Measurements from ENCODE around the gene STAT3. TPM values are rescaled to one million over a fixed set of nuclear protein-coding genes. Genes with fewer than 3 reads are reported as not detected.

STAT3 gene
- total and polyA plus RNA-seq, 9 donors = 42.6 to 56.9 (median 47.7) TPM

DNA sequence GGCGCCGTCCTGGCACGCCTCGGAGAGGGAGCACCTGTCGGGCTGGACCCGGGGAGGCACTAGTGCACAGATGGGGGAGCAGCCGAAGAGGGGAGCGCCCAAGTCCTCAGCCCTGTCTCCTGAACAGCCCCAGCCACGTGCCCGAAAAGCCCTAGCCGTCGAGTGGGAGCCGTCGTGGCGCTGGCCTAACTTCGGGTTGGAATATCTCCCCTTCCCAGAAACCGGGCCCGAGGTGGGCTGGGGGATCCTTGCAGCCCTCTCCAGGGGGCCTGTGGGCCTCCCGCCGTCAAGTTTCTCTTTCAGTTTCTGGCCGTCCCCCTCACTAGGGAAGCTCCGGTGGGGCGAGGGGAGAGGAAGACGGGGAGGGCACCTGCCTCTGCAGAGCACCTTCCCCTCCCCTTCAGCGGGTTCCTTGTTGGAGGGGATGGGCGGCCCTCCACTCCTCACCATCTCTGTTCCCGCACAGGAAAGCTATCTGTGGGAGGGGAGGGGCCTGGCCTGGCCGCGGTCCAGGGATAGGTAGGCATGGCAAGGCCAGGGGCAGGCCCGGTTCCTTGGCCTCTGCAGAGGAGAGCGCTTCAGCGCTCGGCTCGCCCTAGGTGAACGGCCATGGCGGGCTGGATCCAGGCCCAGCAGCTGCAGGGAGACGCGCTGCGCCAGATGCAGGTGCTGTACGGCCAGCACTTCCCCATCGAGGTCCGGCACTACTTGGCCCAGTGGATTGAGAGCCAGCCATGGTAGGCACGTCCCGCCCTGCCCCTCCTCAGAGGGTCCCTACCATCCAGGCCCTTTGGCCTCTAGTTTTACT, 99.2 kb downstream of the STAT3 start:
- Histone ChIP-seq H3K9me3 (replicated peaks; ENCODE audit: control insufficient read depth, low read depth, low read length) (no peaks in the 10 kb centered on the region), H3K27ac (ENCODE audit: low read length) (peak overlapping the region; percentile 68), H3K36me3 (ENCODE audit: control insufficient read depth, insufficient read depth, low read length) (peaks cover 2% of the 10 kb centered on the region), H3K4me1 (ENCODE audit: control insufficient read depth, insufficient read depth, low read length) (peaks cover 39% of the 10 kb centered on the region), H3K27me3 (ENCODE audit: control insufficient read depth, insufficient read depth, low read length) (no peaks in the 10 kb centered on the region), H3K4me3 (ENCODE audit: low read length) (peak overlapping the region; percentile 56)
- 20% methylated on average over 27 of the region's 44 CpGs for WGBS (ENCODE audit: insufficient coverage)
- DNase-seq = peak; percentile 42

DNA sequence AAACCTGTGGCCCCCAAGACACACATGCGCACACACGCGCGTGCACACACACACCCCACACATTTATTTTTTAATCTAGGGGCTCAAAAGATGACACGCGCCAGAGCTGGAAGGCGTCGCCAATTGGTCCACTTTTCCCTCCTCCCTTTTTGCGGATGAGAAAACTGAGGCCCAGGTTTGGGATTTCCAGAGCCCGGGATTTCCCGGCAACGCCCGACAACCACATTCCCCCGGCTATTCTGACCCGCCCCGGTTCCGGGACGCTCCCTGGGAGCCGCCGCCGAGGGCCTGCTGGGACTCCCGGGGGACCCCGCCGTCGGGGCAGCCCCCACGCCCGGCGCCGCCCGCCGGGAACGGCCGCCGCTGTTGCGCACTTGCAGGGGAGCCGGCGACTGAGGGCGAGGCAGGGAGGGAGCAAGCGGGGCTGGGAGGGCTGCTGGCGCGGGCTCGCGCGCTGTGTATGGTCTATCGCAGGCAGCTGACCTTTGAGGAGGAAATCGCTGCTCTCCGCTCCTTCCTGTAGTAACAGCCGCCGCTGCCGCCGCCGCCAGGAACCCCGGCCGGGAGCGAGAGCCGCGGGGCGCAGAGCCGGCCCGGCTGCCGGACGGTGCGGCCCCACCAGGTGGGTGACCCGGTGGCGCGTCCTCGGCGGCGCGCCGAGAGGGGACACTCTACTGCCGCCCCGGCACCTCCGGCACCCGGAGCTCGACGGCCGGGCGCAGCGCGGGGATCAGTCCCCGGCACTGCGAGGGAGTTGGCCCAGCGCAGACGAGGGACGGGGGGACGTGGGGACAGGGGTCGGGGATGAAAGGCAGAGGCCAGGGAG, 100.1 kb downstream of the STAT3 start, which contains the start of gene STAT5A:
Gene STAT5A, plus strand, starts transcription at position 522 of the 826 bp plus-strand sequence. CDS start 914 bp downstream, outside the sequence.
- WGBS (ENCODE audit: insufficient coverage) = 5% methylated on average over 86 of the region's 88 CpGs
- Histone ChIP-seq H3K27ac (ENCODE audit: low read length) (peak within 1 kb of the TSS; percentile 68), H3K4me3 (ENCODE audit: low read length) (peak within 1 kb of the TSS; percentile 56), H3K27me3 (ENCODE audit: control insufficient read depth, insufficient read depth, low read length) (no peaks in the 10 kb centered on the region), H3K9me3 (replicated peaks; ENCODE audit: control insufficient read depth, low read depth, low read length) (no peaks in the 10 kb centered on the region), H3K36me3 (ENCODE audit: control insufficient read depth, insufficient read depth, low read length) (peaks cover 2% of the 10 kb centered on the region), H3K4me1 (ENCODE audit: control insufficient read depth, insufficient read depth, low read length) (peaks cover 39% of the 10 kb centered on the region)
- DNase-seq = peak; percentile 95

GRCh38 chr17:42287305-42287976, 100.8 kb downstream of the STAT3 start:
- Histone ChIP-seq H3K4me3 (ENCODE audit: low read length) (peak overlapping the region; percentile 56), H3K9me3 (replicated peaks; ENCODE audit: control insufficient read depth, low read depth, low read length) (no peaks in the 10 kb centered on the region), H3K36me3 (ENCODE audit: control insufficient read depth, insufficient read depth, low read length) (no peaks in the 10 kb centered on the region), H3K27me3 (ENCODE audit: control insufficient read depth, insufficient read depth, low read length) (no peaks in the 10 kb centered on the region), H3K27ac (ENCODE audit: low read length) (peak overlapping the region; percentile 31), H3K4me1 (ENCODE audit: control insufficient read depth, insufficient read depth, low read length) (peaks cover 39% of the 10 kb centered on the region)
- WGBS (ENCODE audit: insufficient coverage) = 33% methylated on average over 2 of the region's 14 CpGs
- DNase-seq = peak; percentile 81

DNA sequence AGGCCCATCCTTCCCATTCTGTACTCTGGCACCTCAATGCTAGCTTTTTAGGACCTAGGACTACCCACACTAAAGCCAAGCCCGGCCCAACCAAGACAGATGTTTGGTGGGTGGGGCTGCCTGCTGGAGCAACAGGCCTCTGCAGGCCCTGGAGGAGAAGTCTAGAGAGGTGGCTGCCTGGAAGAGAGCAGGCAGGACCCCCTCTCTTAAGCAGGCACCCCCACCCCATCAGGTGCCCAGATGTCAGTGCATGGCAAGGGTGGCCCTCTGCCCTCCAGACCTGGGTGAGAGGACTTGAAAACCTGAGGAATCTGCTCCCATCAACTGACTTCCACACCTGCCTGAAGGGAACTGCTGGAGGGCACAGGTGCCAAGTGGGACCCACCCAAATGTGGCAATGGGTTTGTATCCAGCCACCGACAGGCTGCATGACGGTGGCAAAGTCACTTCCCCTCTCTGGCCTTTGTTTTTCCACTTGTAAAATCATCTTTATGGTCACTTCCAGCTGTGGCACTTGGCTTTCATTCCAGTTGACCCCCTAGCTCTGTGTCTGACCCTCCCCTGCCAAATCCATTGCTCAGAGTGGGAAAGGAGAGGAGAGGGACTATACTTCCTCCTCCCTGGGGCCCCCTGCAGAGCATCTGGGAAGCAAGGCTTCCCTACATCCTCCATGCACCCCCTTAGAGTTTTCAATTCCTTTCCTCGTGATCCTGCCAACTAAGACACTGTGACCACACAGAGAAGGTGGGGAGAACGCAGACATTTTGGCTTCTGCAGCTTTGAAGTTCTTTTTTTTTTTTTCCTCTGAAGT, 101.6 kb downstream of the STAT3 start:
- Histone ChIP-seq H3K4me1 (ENCODE audit: control insufficient read depth, insufficient read depth, low read length) (peaks cover 34% of the 10 kb centered on the region), H3K9me3 (replicated peaks; ENCODE audit: control insufficient read depth, low read depth, low read length) (no peaks in the 10 kb centered on the region), H3K27me3 (ENCODE audit: control insufficient read depth, insufficient read depth, low read length) (no peaks in the 10 kb centered on the region), H3K4me3 (ENCODE audit: low read length) (no peak overlapping the region), H3K27ac (ENCODE audit: low read length) (peak overlapping the region; percentile 31), H3K36me3 (ENCODE audit: control insufficient read depth, insufficient read depth, low read length) (no peaks in the 10 kb centered on the region)
- 33% methylated on average over 2 of the region's 5 CpGs for WGBS (ENCODE audit: insufficient coverage)
- peak; percentile 79 for DNase-seq

GRCh38 chr17:42285346-42286050, 102.7 kb downstream of the STAT3 start:
- Histone ChIP-seq H3K36me3 (ENCODE audit: control insufficient read depth, insufficient read depth, low read length) (no peaks in the 10 kb centered on the region), H3K27ac (ENCODE audit: low read length) (no peak overlapping the region), H3K9me3 (replicated peaks; ENCODE audit: control insufficient read depth, low read depth, low read length) (no peaks in the 10 kb centered on the region), H3K27me3 (ENCODE audit: control insufficient read depth, insufficient read depth, low read length) (no peaks in the 10 kb centered on the region), H3K4me3 (ENCODE audit: low read length) (no peak overlapping the region), H3K4me1 (ENCODE audit: control insufficient read depth, insufficient read depth, low read length) (peaks cover 34% of the 10 kb centered on the region)
- no peak for DNase-seq
- WGBS (ENCODE audit: insufficient coverage) = 83% methylated on average over 1 of the region's 11 CpGs

DNA sequence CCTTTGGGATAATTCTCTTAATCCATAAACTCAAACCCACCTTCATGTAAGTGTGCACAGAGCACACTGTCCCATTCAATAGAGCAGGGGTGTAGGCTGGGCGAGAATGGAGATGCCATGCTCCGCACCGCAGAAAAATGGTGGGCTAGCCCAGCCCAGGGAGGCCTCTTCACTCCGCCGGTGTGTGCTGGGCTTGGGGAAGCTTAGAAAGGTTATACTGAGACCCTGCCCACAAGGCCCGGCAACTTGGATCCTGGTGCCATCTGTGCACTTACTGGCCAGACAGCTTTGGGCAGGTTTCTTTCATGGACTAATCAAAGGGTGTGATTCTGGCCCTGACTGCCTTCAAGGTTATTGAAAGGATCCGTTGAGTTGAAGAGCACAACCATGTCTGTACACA, 103.7 kb downstream of the STAT3 start:
- Histone ChIP-seq H3K27ac (ENCODE audit: low read length) (no peak overlapping the region), H3K4me3 (ENCODE audit: low read length) (no peak overlapping the region), H3K9me3 (replicated peaks; ENCODE audit: control insufficient read depth, low read depth, low read length) (no peaks in the 10 kb centered on the region), H3K27me3 (ENCODE audit: control insufficient read depth, insufficient read depth, low read length) (no peaks in the 10 kb centered on the region), H3K36me3 (ENCODE audit: control insufficient read depth, insufficient read depth, low read length) (no peaks in the 10 kb centered on the region), H3K4me1 (ENCODE audit: control insufficient read depth, insufficient read depth, low read length) (peaks cover 30% of the 10 kb centered on the region)
- DNase-seq = no peak
- WGBS (ENCODE audit: insufficient coverage) = 97% methylated on average over 6 of the region's 7 CpGs

DNA sequence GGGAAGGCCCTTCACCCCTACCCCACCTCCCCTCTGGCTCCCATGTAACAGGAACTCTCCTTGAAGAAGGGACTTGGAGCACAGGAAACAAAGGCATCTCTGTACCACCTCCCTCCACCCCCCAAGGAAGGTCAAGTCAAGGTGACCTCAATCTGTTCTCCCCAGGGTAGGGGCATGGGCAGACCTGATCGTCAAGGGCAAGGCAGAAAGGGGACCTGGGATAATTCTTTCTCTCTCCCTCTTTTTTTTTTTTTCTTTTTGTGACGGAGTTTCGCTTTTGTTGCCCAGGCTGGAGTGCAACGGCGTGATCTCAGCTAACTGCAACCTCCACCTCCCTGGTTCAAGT, 104.2 kb downstream of the STAT3 start:
- no peak for DNase-seq
- 93% methylated on average over 4 of the region's 5 CpGs for WGBS (ENCODE audit: insufficient coverage)
- Histone ChIP-seq H3K36me3 (ENCODE audit: control insufficient read depth, insufficient read depth, low read length) (no peaks in the 10 kb centered on the region), H3K4me1 (ENCODE audit: control insufficient read depth, insufficient read depth, low read length) (peaks cover 24% of the 10 kb centered on the region), H3K4me3 (ENCODE audit: low read length) (no peak overlapping the region), H3K27ac (ENCODE audit: low read length) (no peak overlapping the region), H3K27me3 (ENCODE audit: control insufficient read depth, insufficient read depth, low read length) (no peaks in the 10 kb centered on the region), H3K9me3 (replicated peaks; ENCODE audit: control insufficient read depth, low read depth, low read length) (no peaks in the 10 kb centered on the region)

DNA sequence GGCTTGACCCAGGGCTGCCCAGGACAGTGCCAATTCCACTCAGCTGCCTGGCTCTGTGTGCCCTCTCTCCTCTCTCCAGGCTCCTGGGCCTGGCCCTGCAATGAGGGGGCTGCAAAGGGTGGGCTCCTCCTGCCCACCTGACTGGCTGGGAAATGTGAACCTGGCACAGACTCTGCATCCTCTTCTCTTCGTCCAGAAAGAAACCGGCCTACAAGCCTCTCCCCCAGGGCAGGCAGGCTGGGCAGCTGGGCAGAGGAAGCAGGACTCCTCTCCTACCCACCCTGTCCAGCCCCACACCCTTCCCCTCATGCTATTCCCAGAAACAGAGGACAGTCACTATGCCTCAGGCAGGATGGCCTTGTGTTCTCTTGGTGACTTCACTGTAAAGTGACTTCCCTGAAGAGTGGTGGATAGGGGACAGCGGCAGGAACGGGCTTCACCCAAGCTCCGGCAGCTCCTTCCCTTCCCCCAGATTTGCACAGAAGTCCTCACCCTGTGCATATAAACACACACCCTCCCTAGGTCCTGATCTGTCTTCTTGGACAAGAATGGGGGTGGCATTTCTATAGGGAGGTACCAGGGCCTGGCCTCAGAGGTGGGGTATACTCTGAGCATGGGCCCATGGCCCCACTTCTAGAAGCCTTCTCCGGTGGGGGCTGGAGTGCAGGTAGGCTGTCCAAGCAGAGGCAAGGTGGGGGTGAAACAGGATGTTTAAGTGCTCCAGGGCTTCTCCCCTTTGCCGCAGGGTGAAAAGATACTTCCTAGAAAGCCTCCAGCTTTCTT, 104.8 kb downstream of the STAT3 start:
- no peak for DNase-seq
- H3K9me3 ChIP-seq (replicated peaks; ENCODE audit: control insufficient read depth, low read depth, low read length) = no peaks in the 10 kb centered on the region
- no peaks in the 10 kb centered on the region for H3K27me3 ChIP-seq (ENCODE audit: control insufficient read depth, insufficient read depth, low read length)
- no peak overlapping the region for H3K4me3 ChIP-seq (ENCODE audit: low read length)
- H3K27ac ChIP-seq (ENCODE audit: low read length) = no peak overlapping the region
- no peaks in the 10 kb centered on the region for H3K36me3 ChIP-seq (ENCODE audit: control insufficient read depth, insufficient read depth, low read length)
- peaks cover 20% of the 10 kb centered on the region for H3K4me1 ChIP-seq (ENCODE audit: control insufficient read depth, insufficient read depth, low read length)
- WGBS (ENCODE audit: insufficient coverage) = 46% methylated on average over 2 of the region's 7 CpGs
